IMR-90 (cell line): ENCODE data around the gene ACOXL. TPM values are rescaled to one million over a fixed set of nuclear protein-coding genes. Genes with fewer than 3 reads are reported as not detected.

Experiments
- ATAC-seq: fragments of 200-7000 bp; cut with Tn5 transposase; 2 replicates; pipeline ENCODE4 v1.9.1; 2020; ENCODE audit warnings: low read depth, mild to moderate bottlenecking, moderate library complexity
- BruUV-seq: library from RNA; stranded (reverse); fragments of 400-500 nt; replicated peaks from 2 replicates; lab custom pipeline; 2021; lab: Mats Ljungman, UMichigan
- CTCF ChIA-PET: fragments of 300-600 bp; formaldehyde crosslinking; extraction: SDS; loops from one replicate; lab custom pipeline; 2021; ENCODE audit warnings: antibody characterized with exemption; lab: Yijun Ruan, JAX
- POLR2A ChIA-PET: fragments of 300-600 bp; sonication (Branson Sonifier 250); formaldehyde crosslinking; loops from one replicate; lab custom pipeline; 2022; ENCODE audit warnings: antibody characterized with exemption; ENCODE audit not compliant: unreplicated experiment; lab: Charles Lee
- DNase-seq: peaks from one replicate; pipeline ENCODE4 v3.0.0; 2013
- H2AFZ ChIP-seq: replicated peaks from 2 replicates; pipeline ENCODE3; 2013; ENCODE audit warnings: low read length, mild to moderate bottlenecking; ENCODE audit not compliant: poor library complexity
- H2AK5ac ChIP-seq: 2 replicates; pipeline ENCODE4 v1.6.1; 2013; ENCODE audit warnings: low read depth, low read length, inconsistent platforms
- H2AK9ac ChIP-seq: replicated peaks from 2 replicates; pipeline ENCODE3; 2013; ENCODE audit warnings: mild to moderate bottlenecking, low read depth, low read length, moderate library complexity; ENCODE audit not compliant: poor library complexity
- H2BK120ac ChIP-seq: 2 replicates; pipeline ENCODE4 v1.6.1; 2013; ENCODE audit warnings: low read depth, low read length, inconsistent platforms
- H2BK15ac ChIP-seq: 3 replicates; pipeline ENCODE4 v1.6.1; 2013; ENCODE audit warnings: low read depth, low read length, inconsistent platforms
- H2BK20ac ChIP-seq: 2 replicates; pipeline ENCODE4 v1.6.1; 2013; ENCODE audit warnings: low read depth, mild to moderate bottlenecking, inconsistent platforms, low read length, moderate library complexity
- H2BK5ac ChIP-seq: 2 replicates; pipeline ENCODE4 v1.6.1; 2013; ENCODE audit warnings: mild to moderate bottlenecking, low read depth, low read length, inconsistent platforms; ENCODE audit not compliant: poor library complexity, severe bottlenecking
- H3K14ac ChIP-seq: replicated peaks from 2 replicates; pipeline ENCODE4 v1.6.1; 2013; ENCODE audit warnings: low read depth, low read length, inconsistent platforms
- H3K18ac ChIP-seq: 2 replicates; pipeline ENCODE4 v1.6.1; 2013; ENCODE audit warnings: low read depth, low read length, control low read depth
- H3K23ac ChIP-seq: 2 replicates; pipeline ENCODE4 v1.6.1; 2013; ENCODE audit warnings: low read depth, low read length, inconsistent platforms
- H3K27ac ChIP-seq: 2 replicates; pipeline ENCODE4 v1.5.1; 2013; ENCODE audit warnings: mild to moderate bottlenecking, control low read depth, low read length; ENCODE audit not compliant: insufficient read depth
- H3K27me3 ChIP-seq: 2 replicates; pipeline ENCODE4 v1.6.1; 2013; ENCODE audit warnings: low read length; ENCODE audit not compliant: control insufficient read depth, insufficient read depth
- H3K36me3 ChIP-seq: 2 replicates; pipeline ENCODE4 v1.6.1; 2013; ENCODE audit warnings: low read length, mixed read lengths; ENCODE audit not compliant: control insufficient read depth, insufficient read depth
- H3K4ac ChIP-seq: 2 replicates; pipeline ENCODE4 v1.6.1; 2013; ENCODE audit warnings: low read depth, low read length, inconsistent platforms
- H3K4me1 ChIP-seq: 2 replicates; pipeline ENCODE4 v1.6.1; 2013; ENCODE audit warnings: low read length, mixed read lengths; ENCODE audit not compliant: control insufficient read depth, insufficient read depth
- H3K4me2 ChIP-seq: 2 replicates; pipeline ENCODE4 v1.6.1; 2013; ENCODE audit warnings: low read depth, mild to moderate bottlenecking, control low read depth, low read length, moderate library complexity
- H3K4me3 ChIP-seq: 2 replicates; pipeline ENCODE4 v1.5.1; 2013; ENCODE audit warnings: low read depth, mild to moderate bottlenecking, control low read depth, low read length, moderate library complexity; ENCODE audit not compliant: insufficient read depth
- H3K56ac ChIP-seq: 2 replicates; pipeline ENCODE4 v1.6.1; 2013; ENCODE audit warnings: low read length, inconsistent platforms; ENCODE audit not compliant: insufficient read depth; ENCODE audit errors: extremely low read depth
- H3K79me1 ChIP-seq, 2 experiments: 2 replicates each; pipeline ENCODE4 v1.6.1; 2013; ENCODE audit warnings: low read length in 2 of 2, inconsistent platforms in 1 of 2, low read depth in 1 of 2
- H3K9ac ChIP-seq: 2 replicates; pipeline ENCODE4 v1.6.1; 2013; ENCODE audit warnings: low read depth, low read length, control low read depth
- H3K9me1 ChIP-seq: 2 replicates; pipeline ENCODE4 v1.6.1; 2013; ENCODE audit warnings: low read length, inconsistent platforms; ENCODE audit not compliant: insufficient read depth
- H3K9me3 ChIP-seq: 2 replicates; pipeline ENCODE4 v1.6.1; 2013; ENCODE audit warnings: low read length; ENCODE audit not compliant: control insufficient read depth, insufficient read depth
- H4K20me1 ChIP-seq: 2 replicates; pipeline ENCODE4 v1.6.1; 2013; ENCODE audit warnings: low read length, inconsistent platforms; ENCODE audit not compliant: insufficient read depth
- H4K5ac ChIP-seq: 2 replicates; pipeline ENCODE4 v1.6.1; 2013; ENCODE audit warnings: mild to moderate bottlenecking, low read depth, low read length, control low read depth
- H4K8ac ChIP-seq, 2 experiments: 2 replicates each; pipeline ENCODE4 v1.6.1; 2013; ENCODE audit warnings: low read depth in 2 of 2, low read length in 2 of 2, control low read depth in 1 of 2, inconsistent platforms in 1 of 2
- H4K91ac ChIP-seq: 2 replicates; pipeline ENCODE4 v1.6.1; 2013; ENCODE audit warnings: low read depth, low read length, inconsistent platforms; ENCODE audit not compliant: insufficient read depth
- CEBPB ChIP-seq: IDR thresholded peaks from 2 replicates; pipeline ENCODE4 v1.6.1; 2012; ENCODE audit warnings: low read depth, low read length, improper control_type of control experiment
- CHD1 ChIP-seq: IDR thresholded peaks from 2 replicates; pipeline ENCODE4 v1.6.1; 2012; ENCODE audit warnings: low read depth, low read length, improper control_type of control experiment
- CTCF ChIP-seq: conservative IDR thresholded peaks from 2 replicates; pipeline ENCODE4 v1.5.1; 2012; ENCODE audit warnings: mild to moderate bottlenecking, low read depth, low read length, improper control_type of control experiment
- ELK1 ChIP-seq: fragments of 150-350 bp; IDR thresholded peaks from 2 replicates; pipeline ENCODE4 v1.6.1; 2016; ENCODE audit warnings: low read depth, mild to moderate bottlenecking, low read length, moderate library complexity, borderline replicate concordance
- MAFK ChIP-seq: IDR thresholded peaks from 2 replicates; pipeline ENCODE4 v1.6.1; 2012; ENCODE audit warnings: low read depth, low read length, improper control_type of control experiment
- NFE2L2 ChIP-seq: fragments of 150-350 bp; IDR thresholded peaks from 2 replicates; pipeline ENCODE4 v1.6.1; 2016; ENCODE audit warnings: low read depth, mild to moderate bottlenecking, low read length
- RCOR1 ChIP-seq: IDR thresholded peaks from 2 replicates; pipeline ENCODE4 v1.6.1; 2012; ENCODE audit warnings: mild to moderate bottlenecking, low read length, improper control_type of control experiment; ENCODE audit not compliant: insufficient replicate concordance
- USF2 ChIP-seq: fragments of 150-350 bp; IDR thresholded peaks from 2 replicates; pipeline ENCODE4 v1.6.1; 2017; ENCODE audit warnings: mild to moderate bottlenecking, antibody characterized with exemption, low read length, low read depth
- WGBS, 2 experiments: methylation state at CpG; one replicate each; pipeline versions ENCODE4 v1.1.5 to v1.1.7; 2013; ENCODE audit warnings: missing lambda C conversion rate in 2 of 2; ENCODE audit not compliant: insufficient read length in 1 of 2; ENCODE audit errors: extremely low coverage in 2 of 2; 5-methylcytosine and 5-hydroxymethylcytosine counted together
- dilution Hi-C: fragments of 300-500 bp; cut with HindIII; formaldehyde crosslinking; loops from one replicate; pipeline ENCODE4 v1.14.3; 2018; ENCODE audit warnings: low sequenced_read_pairs; ENCODE audit not compliant: unreplicated experiment
- in situ Hi-C: fragments of 300-500 bp; cut with MboI; formaldehyde crosslinking; loops from 3 replicates; pipeline ENCODE4 v1.14.3; 2019; ENCODE audit warnings: low sequenced_read_pairs, inconsistent platforms, mixed read lengths
- intact Hi-C: fragments of 100-400 bp; cut with micrococcal nuclease; formaldehyde crosslinking; loops from 2 replicates; pipeline ENCODE4 v1.10.0; 2022
- polyA plus RNA-seq, 3 experiments: library from polyadenylated mRNA; depleted of rRNA; stranded (reverse); fragments of >200 nt; gene quantifications; 2 replicates each; pipeline ENCODE4 v1.2.3, GENCODE V29; 2012; ENCODE audit warnings: low replicate concordance in 1 of 3
- total RNA-seq: library from RNA; depleted of rRNA; stranded (reverse); fragments of >200 nt; gene quantifications from 2 replicates; pipeline ENCODE4 v1.2.3, GENCODE V29; 2012

The ACOXL gene
- total and polyA plus RNA-seq, 2 of the 4 experiments (the other 2 are of a cell fraction), result not detected

- H3K18ac ChIP-seq, result no peak overlapping the region
- TF ChIP-seq NFE2L2 (no peak), RCOR1 (no peak), CEBPB (no peak), CTCF (no peak), ELK1 (no peak), MAFK (no peak), CHD1 (no peak), USF2 (no peak)
- H3K36me3 ChIP-seq, result no peaks in the 10 kb centered on the region
- no peak overlapping the region for H3K27ac ChIP-seq
- no TSS peak for BruUV-seq
- no peak overlapping the region for H3K4ac ChIP-seq
- H2BK15ac ChIP-seq, result no peak overlapping the region
- no peak overlapping the region for H4K5ac ChIP-seq
- no peaks in the 10 kb centered on the region for H3K9me1 ChIP-seq
- H3K14ac ChIP-seq, result no peak overlapping the region
- DNase-seq, result no peak
- no peaks in the 10 kb centered on the region for H4K20me1 ChIP-seq
- H3K27me3 ChIP-seq, result peaks cover 19% of the 10 kb centered on the region
- H4K91ac ChIP-seq, result no peak overlapping the region
- ATAC-seq, result no peak
- no peaks in the 10 kb centered on the region for H3K4me1 ChIP-seq
- WGBS, 2 experiments, result no CpG with 5 or more reads among the region's 3 CpGs
- H2BK5ac ChIP-seq, result no peak overlapping the region
- H3K4me2 ChIP-seq, result no peak overlapping the region
- no peak overlapping the region for H4K8ac ChIP-seq
- CTCF ChIA-PET, result no interaction called here
- H3K23ac ChIP-seq, result no peak overlapping the region
- no peaks in the 10 kb centered on the region for H3K9me3 ChIP-seq
- in situ Hi-C loops (loop anchor here (25.0 kb wide), 1 partner anchor 889 kb away; no protein-coding TSS in a partner anchor), intact Hi-C loops (no loop called here), dilution Hi-C loops (no loop called here)
- no peak overlapping the region for H2AK5ac ChIP-seq
- H3K79me1 ChIP-seq, result no peaks in the 10 kb centered on the region
- no peak overlapping the region for H3K4me3 ChIP-seq
- H3K56ac ChIP-seq, result no peak overlapping the region
- no peak overlapping the region for H2AK9ac ChIP-seq
- H2AFZ ChIP-seq, result no peak overlapping the region
- H3K9ac ChIP-seq, result no peak overlapping the region
- POLR2A ChIA-PET, result no interaction called here
- no peak overlapping the region for H2BK20ac ChIP-seq
- H2BK120ac ChIP-seq, result no peak overlapping the region
These were observed 90.8 kb downstream of the ACOXL start for GRCh38 chr2:110823165-110823564.
